HCT116 (cell line): ENCODE results near the gene CXCR1. TPM values are rescaled to one million over a fixed set of nuclear protein-coding genes. Genes with fewer than 3 reads are reported as not detected.

ENCODE experiments used
- ATAC-seq: fragments of 200-7000 bp; cut with Tn5 transposase; 2 replicates; pipeline ENCODE4 v1.9.1; 2020; ENCODE audit warnings: mild to moderate bottlenecking, moderate library complexity
- BruUV-seq: library from RNA; stranded (reverse); fragments of 400-500 nt; replicated peaks from 2 replicates; lab custom pipeline; 2021; lab: Mats Ljungman, UMichigan
- CTCF ChIA-PET: fragments of 300-600 bp; sonication (Branson Sonifier 250); formaldehyde crosslinking; loops from one replicate; lab custom pipeline; 2021; ENCODE audit warnings: antibody characterized with exemption; lab: Charles Lee
- POLR2A ChIA-PET: fragments of 300-600, 350-600 bp; sonication (Branson Sonifier 250); formaldehyde crosslinking; loops from one replicate; lab custom pipeline; 2021; ENCODE audit warnings: antibody characterized with exemption; lab: Charles Lee
- RAD21 ChIA-PET, 2 experiments: fragments of 300-600 bp; sonication (Branson Sonifier 250); formaldehyde crosslinking; loops; one replicate each; lab custom pipeline; 2023; ENCODE audit warnings: low total read pairs in 2 of 2; ENCODE audit not compliant: uncharacterized antibody in 2 of 2, unreplicated experiment in 2 of 2, low non-redundant PET in 1 of 2; lab: Charles Lee
- DNase-seq: peaks from one replicate; pipeline ENCODE4 v3.0.0-alpha.2; 2010; ENCODE audit warnings: low read depth, low spot score
- H2AFZ ChIP-seq: fragments of 200-600 bp; shearing (Covaris generic), sonication (generic); 2 replicates; pipeline ENCODE4 v1.6.1; 2017; ENCODE audit warnings: low read depth, mixed run types, mixed read lengths, antibody characterized with exemption, low read length; ENCODE audit not compliant: poor library complexity, severe bottlenecking
- H3K27ac ChIP-seq: 2 replicates; pipeline ENCODE4 v1.5.1; 2012; ENCODE audit warnings: low read depth, low read length
- H3K27me3 ChIP-seq: fragments of 200-600 bp; sonication (generic); 2 replicates; pipeline ENCODE4 v1.6.1; 2016; ENCODE audit warnings: mixed run types, low read length, mixed read lengths; ENCODE audit not compliant: insufficient read depth
- H3K36me3 ChIP-seq, 2 experiments: fragments of 200-500 bp in 1 of 2; fragments of 200-600 bp in 1 of 2; sonication (Bioruptor generic) in 1 of 2; sonication (generic) in 1 of 2; 2 replicates each; pipeline versions ENCODE4 v1.5.1 to v1.6.1; 2014 to 2016; ENCODE audit warnings: low read length in 2 of 2, inconsistent platforms in 1 of 2, mixed read lengths in 1 of 2, mixed run types in 1 of 2; ENCODE audit not compliant: insufficient read depth in 2 of 2, control insufficient read depth in 1 of 2
- H3K4me1 ChIP-seq, 2 experiments: fragments of 200-600 bp in 1 of 2; sonication (generic) in 1 of 2; 2 replicates each; pipeline versions ENCODE4 v1.5.1 to v1.6.1; 2012 to 2017; ENCODE audit warnings: low read length in 2 of 2, inconsistent platforms in 1 of 2, mild to moderate bottlenecking in 1 of 2, mixed read lengths in 1 of 2, mixed run types in 1 of 2, moderate library complexity in 1 of 2; ENCODE audit not compliant: insufficient read depth in 2 of 2, control insufficient read depth in 1 of 2
- H3K4me2 ChIP-seq: fragments of 200-600 bp; sonication (generic); 2 replicates; pipeline ENCODE4 v1.6.1; 2017; ENCODE audit warnings: mixed run types, low read length, mixed read lengths
- H3K4me3 ChIP-seq, 2 experiments: fragments of 200-600 bp in 1 of 2; sonication (generic) in 1 of 2; replicated peaks in 1 of 2; 2 replicates each; pipeline ENCODE4 v1.5.1; 2011 to 2016; ENCODE audit warnings: low read length in 2 of 2, control low read depth in 1 of 2, low read depth in 1 of 2, mild to moderate bottlenecking in 1 of 2, mixed read lengths in 1 of 2, mixed run types in 1 of 2
- H3K79me2 ChIP-seq: fragments of 200-600 bp; sonication (generic); 2 replicates; pipeline ENCODE4 v1.6.1; 2017; ENCODE audit warnings: mild to moderate bottlenecking, mixed run types, low read length, moderate library complexity, mixed read lengths; ENCODE audit not compliant: insufficient read depth
- H3K9ac ChIP-seq: fragments of 200-600 bp; sonication (generic); 2 replicates; pipeline ENCODE4 v1.6.1; 2016; ENCODE audit warnings: low read length, mixed read lengths
- H3K9me2 ChIP-seq: fragments of 200-600 bp; sonication (generic), shearing (Covaris generic); 2 replicates; pipeline ENCODE4 v1.6.1; 2017; ENCODE audit warnings: mixed run types, mild to moderate bottlenecking, moderate library complexity; ENCODE audit not compliant: insufficient read depth
- H3K9me3 ChIP-seq, 2 experiments: fragments of 200-500 bp in 1 of 2; fragments of 200-600 bp in 1 of 2; sonication (Bioruptor generic) in 1 of 2; sonication (generic) in 1 of 2; 2 replicates each; pipeline ENCODE4 v1.6.1; 2014 to 2017; ENCODE audit warnings: low read length in 2 of 2, mixed read lengths in 2 of 2, inconsistent platforms in 1 of 2, low read depth in 1 of 2, mild to moderate bottlenecking in 1 of 2, mixed run types in 1 of 2, moderate library complexity in 1 of 2; ENCODE audit not compliant: control insufficient read depth in 1 of 2, insufficient read depth in 1 of 2
- H4K20me1 ChIP-seq: fragments of 200-600 bp; sonication (generic), shearing (Covaris generic); 2 replicates; pipeline ENCODE4 v1.6.1; 2017; ENCODE audit warnings: mixed run types, mild to moderate bottlenecking, moderate library complexity; ENCODE audit not compliant: insufficient read depth
- CBX3 ChIP-seq: IDR thresholded peaks from 2 replicates; pipeline ENCODE4 v1.6.1; 2012; ENCODE audit warnings: low read depth
- EZH2 ChIP-seq: fragments of 200-600 bp; sonication (generic); IDR thresholded peaks from 2 replicates; pipeline ENCODE4 v1.6.1; 2017; ENCODE audit warnings: antibody characterized with exemption, mixed run types
- MAX ChIP-seq: IDR thresholded peaks from 2 replicates; pipeline ENCODE4 v1.6.1; 2012
- POLR2AphosphoS5 ChIP-seq: IDR thresholded peaks from 2 replicates; pipeline ENCODE4 v1.6.1; 2011; ENCODE audit warnings: mild to moderate bottlenecking, low read depth, low read length, moderate library complexity
- REST ChIP-seq: IDR thresholded peaks from 2 replicates; pipeline ENCODE4 v1.6.1; 2012; ENCODE audit warnings: low read depth
- SRF ChIP-seq: IDR thresholded peaks from 2 replicates; pipeline ENCODE4 v1.6.1; 2012; ENCODE audit warnings: low read depth
- TCF7L2 ChIP-seq: IDR thresholded peaks from 2 replicates; pipeline ENCODE4 v1.7.0; 2011; ENCODE audit warnings: borderline replicate concordance, inconsistent platforms; ENCODE audit not compliant: insufficient read depth, insufficient read length; ENCODE audit errors: extremely low read depth
- YY1 ChIP-seq: IDR thresholded peaks from 2 replicates; pipeline ENCODE4 v1.6.1; 2011; ENCODE audit warnings: low read length, low read depth, moderate library complexity, mild to moderate bottlenecking; ENCODE audit not compliant: insufficient replicate concordance; ENCODE audit errors: extremely low read depth
- intact Hi-C: fragments of 100-400 bp; cut with micrococcal nuclease; formaldehyde crosslinking; loops from 2 replicates; pipeline ENCODE4 v1.10.0; 2022
- total RNA-seq: library from RNA; stranded (reverse); gene quantifications from one replicate; pipeline ENCODE4 v1.2.1, GENCODE V29; 2021; ENCODE audit not compliant: unreplicated experiment
- TF ChIP-seq, protein P1 (sequence below): IDR thresholded peaks from 2 replicates; pipeline ENCODE4 v1.6.1; 2012

The CXCR1 gene
- total RNA-seq, 1 experiment from 2014 or later, result not detected

DNA sequence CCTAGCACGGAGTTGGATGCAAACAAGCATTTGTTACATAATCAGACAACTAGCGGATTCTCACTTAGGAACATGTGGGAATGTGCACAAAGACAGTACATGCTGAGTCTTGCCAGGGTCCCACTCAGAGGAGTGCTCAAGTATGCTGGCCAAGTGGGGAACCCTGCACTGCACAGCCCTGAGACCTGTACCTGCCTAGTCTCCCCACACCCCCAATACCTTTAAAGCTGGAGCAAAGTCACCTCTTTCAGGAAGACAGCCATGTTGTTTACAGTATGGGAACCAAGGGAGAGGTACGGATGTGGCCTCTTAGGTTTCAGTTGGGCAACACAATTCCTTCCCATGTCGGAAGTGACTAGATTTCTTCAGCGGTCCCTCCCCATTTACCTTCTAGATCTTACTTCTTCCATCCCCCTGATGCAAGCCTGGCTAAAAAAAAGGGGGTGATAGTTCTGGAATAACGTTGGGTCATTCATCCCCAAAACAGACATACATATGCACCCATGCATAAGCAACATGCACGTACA lies 10.7 kb downstream of the CXCR1 start:
- CTCF ChIA-PET, result no interaction called here
- peaks cover 11 to 18% of the 10 kb centered on the region in 2 experiments for H3K4me1 ChIP-seq
- POLR2A ChIA-PET, result no interaction called here
- H4K20me1 ChIP-seq, result no peaks in the 10 kb centered on the region
- no peaks in the 10 kb centered on the region for H3K9me2 ChIP-seq
- no peaks in the 10 kb centered on the region for H3K79me2 ChIP-seq
- TF ChIP-seq, protein P1, sequence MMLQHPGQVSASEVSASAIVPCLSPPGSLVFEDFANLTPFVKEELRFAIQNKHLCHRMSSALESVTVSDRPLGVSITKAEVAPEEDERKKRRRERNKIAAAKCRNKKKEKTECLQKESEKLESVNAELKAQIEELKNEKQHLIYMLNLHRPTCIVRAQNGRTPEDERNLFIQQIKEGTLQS, result no peak
- TF ChIP-seq MAX (no peak), EZH2 (no peak), TCF7L2 (no peak), REST (no peak), POLR2AphosphoS5 (no peak), SRF (no peak), CBX3 (no peak), YY1 (no peak)
- H3K9ac ChIP-seq, result no peak overlapping the region
- no peaks in the 10 kb centered on the region for H3K36me3 ChIP-seq
- DNase-seq (no peak), ATAC-seq (no peak)
- no peak overlapping the region for H3K4me3 ChIP-seq
- H3K9me3 ChIP-seq, result no peaks in the 10 kb centered on the region
- no TSS peak for BruUV-seq
- RAD21 ChIA-PET, result no interaction called here
- intact Hi-C loops, result no loop called here
- H3K27ac ChIP-seq, result no peak overlapping the region
- H2AFZ ChIP-seq, result no peak overlapping the region
- H3K27me3 ChIP-seq, result no peaks in the 10 kb centered on the region; the same call in 1 of the 2 replicates
- no peak overlapping the region for H3K4me2 ChIP-seq
